SIG-M5 treated with dmso at 0.1 percent for 504 hours (cell line): Measurements from ENCODE around the gene SPACA4.
"Not testable (repeated sequence)": the region's sequence is repeated elsewhere in the genome, so short reads cannot be mapped to it uniquely, and the experiment has no call there.

Source experiments
- DNase-seq: peaks from one replicate; lab custom pipeline; 2025; ENCODE audit not compliant: unreplicated experiment; lab: John Stamatoyannopoulos, UW

Gene SPACA4, protein sequence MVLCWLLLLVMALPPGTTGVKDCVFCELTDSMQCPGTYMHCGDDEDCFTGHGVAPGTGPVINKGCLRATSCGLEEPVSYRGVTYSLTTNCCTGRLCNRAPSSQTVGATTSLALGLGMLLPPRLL

DNA sequence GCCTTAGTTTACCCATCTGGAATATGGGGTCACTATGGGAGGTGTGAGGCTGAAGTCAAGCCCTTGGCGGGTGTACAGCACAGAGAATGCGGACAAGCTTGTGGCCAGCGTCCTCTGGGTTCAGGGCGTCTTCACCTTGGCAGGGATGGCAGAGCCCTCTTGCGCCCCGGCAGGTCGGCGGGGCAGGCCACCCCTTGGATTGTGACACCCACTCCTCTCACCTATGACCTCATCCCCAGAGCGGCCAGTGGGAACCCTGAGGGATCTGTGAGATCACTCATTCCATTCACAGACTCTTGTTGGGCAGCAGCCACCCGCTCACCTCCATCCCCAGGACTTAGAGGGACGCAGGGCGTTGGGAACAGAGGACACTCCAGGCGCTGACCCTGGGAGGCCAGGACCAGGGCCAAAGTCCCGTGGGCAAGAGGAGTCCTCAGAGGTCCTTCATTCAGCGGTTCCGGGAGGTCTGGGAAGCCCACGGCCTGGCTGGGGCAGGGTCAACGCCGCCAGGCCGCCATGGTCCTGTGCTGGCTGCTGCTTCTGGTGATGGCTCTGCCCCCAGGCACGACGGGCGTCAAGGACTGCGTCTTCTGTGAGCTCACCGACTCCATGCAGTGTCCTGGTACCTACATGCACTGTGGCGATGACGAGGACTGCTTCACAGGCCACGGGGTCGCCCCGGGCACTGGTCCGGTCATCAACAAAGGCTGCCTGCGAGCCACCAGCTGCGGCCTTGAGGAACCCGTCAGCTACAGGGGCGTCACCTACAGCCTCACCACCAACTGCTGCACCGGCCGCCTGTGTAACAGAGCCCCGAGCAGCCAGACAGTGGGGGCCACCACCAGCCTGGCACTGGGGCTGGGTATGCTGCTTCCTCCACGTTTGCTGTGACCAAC lies at the start of gene SPACA4:
SPACA4 (plus strand) TSS at position 280 of the 896 bp plus-strand sequence; CDS start at position 517, 237 bp downstream.
- no peak for DNase-seq

DNA sequence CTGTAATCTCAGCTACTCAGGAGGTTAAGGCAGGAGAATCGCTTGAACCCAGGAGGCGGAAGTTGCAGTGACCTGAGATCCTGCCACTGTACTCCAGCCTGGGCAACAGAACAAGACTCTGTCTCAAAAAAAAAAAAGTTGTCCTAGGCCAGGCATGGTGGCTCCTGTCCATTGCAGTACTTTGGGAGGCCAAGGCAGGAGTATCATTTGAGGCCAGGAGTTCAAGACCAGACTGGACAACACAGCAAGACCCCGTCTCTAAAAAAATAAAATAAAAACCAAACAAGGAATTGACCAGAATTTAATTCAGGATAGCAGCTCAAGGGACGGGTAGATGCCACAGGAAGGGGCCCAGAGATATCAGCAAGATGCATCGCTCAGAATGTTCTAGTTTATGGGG lies 49.7 kb upstream of the SPACA4 start:
- no peak for DNase-seq

DNA sequence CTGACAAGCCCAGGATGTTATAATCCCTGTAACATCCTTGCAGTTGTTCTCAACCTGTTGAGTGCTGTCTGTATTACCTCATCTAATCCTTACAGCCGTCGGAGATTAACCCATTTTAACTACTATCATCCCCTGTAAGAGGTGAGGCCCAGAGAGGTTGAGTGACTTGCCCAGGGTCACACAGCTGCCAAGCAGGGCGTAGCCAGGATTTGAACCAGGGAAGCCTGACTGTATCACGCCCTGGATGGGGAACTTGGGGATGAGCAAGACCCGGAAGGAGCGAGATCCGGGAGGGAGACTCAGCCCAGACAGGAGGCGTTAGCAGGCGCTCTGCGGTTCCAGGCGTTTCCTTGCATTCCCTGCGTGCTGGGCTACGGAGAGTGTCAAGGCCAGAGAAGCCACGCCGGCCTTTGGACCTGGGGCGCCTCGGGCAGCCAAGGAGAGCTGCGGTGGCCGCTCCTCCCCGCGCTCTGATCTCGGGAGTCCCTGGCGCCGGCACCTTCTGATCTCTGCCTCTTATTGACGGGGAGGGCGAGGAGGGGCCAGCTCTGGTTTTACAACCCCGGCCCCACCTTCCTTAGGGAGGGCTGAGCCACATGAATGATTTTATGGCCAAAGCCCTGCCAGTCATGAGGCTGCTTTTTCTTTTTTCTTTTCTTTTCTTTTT lies 48.4 kb upstream of the SPACA4 start:
- DNase-seq: no peak

DNA sequence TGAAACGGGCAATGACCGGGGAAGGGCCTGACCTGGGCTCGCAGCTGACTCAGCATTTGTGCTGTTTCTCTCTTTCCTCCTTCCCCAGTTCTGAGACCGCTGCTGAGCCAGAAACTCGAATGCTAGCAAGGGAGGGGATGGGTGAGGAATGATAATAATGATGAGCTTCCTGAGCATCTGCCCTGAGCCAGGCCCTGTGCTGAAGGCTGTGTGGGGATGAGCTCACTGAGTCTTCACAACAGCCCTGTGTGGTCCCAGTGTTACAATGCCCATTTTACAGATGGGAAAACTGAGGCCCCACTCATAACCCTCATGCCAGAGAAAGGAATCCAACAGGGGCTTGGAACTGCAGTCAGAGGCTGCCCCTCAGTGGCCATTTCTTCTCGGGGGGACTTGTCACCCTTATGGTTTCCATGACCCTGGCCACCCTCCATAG lies 46.4 kb upstream of the SPACA4 start:
- no peak for DNase-seq

DNA sequence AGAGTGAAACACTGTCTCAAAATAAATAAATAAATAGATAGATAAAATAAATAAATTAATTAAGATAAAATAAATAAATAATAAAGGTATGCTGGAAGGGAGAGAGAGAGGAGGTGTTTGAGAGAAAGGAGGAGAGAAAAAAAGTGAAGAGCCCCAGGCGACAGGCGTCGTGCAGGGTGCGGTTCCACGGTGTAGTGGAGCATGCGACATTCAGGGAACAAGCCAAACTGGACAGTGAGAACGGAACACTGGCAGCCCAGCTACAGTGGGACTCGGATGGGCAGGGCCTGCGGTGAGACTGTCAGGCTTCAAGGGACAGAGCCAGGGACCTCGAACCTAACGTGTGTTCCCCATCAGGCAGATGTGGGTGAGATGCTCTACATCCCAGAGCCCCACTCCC lies 45.1 kb upstream of the SPACA4 start:
- no peak for DNase-seq

DNA sequence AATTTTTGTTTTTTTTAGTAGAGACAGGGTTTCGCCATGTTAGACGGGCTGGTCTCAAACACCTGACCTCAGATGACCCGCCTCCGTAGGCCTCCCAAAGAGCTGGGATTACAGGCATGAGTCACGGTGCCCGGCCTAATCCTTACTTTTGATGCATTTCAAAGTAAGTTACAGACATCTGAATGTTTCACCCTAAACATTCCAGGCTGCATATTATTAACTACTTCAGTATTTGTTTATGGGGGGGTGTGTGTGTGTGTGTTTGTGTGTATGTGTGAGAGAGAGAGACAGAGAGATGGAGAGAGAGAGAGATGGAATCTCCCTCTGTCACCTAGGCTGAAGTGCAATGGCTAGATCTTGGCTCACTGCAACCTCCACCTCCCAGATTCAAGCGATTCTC lies 41.5 kb upstream of the SPACA4 start:
- no peak for DNase-seq

DNA sequence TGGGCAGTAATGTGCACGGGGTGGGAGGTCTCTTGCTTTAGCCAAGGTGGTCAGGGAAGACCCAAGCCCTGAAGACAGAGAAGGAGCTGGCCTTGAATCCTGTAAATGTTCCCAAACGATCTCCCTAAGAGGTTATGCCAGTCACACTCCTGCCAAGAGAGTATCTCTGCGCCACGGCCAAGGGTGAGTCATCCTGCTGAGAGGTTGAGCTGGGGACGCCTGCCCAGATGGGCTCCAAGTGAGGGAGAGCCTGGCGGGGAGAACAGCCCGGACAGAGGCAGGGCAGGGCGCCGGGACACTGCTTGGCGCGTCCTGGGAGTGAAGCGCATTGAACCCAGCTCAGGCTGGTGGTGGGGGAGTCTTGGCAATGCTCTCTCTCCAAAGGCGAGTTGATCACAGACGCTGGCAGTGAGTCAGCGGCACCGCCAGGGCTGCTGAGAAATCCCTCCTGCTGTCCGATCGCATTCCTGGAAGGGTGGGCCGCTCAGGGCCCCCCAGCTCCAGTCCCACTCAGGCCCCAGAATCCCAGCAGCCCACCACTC lies 38.1 kb upstream of the SPACA4 start:
- peak; percentile 34 for DNase-seq

DNA sequence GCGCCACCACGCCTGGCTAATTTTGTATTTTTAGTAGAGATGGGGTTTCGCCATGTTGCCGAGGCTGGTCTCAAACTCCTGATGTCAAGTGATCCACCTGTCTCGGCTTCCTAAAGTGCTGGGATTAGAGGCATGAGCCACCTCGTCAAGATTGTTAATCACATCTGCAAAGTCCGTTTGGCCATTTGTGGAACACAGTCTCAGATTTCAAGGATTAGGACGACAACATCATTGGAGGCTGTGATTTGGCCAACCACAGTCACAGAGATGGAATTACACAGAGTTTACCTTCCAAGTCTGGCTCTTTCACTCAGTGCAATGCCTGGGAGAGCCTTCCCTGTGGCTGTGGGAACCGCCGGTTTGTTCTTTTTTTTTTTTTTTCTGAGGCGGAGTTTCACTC lies 36.7 kb upstream of the SPACA4 start:
- DNase-seq: no peak

DNA sequence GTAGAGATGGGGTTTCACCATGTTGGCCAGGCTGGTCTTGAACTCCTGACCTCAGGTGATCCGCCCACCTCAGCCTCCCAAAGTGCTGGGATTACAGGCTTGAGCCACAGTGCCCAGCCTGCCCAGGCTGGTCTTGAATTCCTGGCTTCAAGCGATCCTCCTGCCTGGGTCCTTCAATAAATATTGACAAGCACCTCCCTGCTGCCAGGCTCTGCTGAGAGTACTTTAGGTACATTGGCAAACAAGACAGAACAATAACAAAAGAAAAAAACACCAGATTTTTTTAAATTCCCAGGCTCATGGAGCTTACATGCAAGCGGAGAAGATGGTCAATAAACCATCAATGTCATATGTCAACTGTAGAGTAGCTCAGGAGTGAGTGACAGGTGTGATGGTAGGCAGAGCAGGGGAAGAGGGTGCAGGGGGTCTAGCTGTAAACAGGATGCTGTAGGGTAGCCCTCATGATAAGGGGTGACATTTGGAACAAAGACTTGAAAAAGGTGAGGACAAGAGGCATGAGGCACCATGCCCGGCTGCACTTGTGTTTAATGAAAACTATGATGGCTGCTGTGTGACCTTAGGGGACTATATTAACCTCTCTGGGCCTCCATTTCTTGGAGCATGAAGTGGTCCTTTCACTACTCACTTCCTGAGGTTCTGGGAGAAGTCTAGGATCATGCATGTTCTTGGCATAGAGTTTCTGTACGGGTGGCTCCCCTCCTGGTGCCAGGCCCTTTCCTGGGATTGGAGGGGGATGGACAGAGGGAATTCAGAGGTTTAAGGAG lies 35.0 kb upstream of the SPACA4 start:
- DNase-seq: no peak

DNA sequence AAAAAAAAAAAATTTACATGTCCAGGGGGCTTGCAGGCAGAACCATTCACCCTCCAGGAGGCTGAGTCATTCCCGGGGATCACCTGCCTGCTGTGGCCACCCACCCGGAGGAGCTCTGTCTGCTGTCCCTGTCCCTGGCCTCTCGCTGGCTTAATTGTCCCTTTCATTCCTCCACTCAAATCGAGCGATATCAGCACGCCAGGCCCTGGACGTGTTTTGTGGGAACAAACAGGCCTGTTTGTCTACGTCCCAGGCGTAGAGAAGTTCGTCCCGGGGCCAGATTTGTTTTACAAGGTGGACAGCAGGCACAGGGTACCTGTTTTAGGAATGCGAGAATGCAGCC lies 33.4 kb upstream of the SPACA4 start:
- DNase-seq: no peak

DNA sequence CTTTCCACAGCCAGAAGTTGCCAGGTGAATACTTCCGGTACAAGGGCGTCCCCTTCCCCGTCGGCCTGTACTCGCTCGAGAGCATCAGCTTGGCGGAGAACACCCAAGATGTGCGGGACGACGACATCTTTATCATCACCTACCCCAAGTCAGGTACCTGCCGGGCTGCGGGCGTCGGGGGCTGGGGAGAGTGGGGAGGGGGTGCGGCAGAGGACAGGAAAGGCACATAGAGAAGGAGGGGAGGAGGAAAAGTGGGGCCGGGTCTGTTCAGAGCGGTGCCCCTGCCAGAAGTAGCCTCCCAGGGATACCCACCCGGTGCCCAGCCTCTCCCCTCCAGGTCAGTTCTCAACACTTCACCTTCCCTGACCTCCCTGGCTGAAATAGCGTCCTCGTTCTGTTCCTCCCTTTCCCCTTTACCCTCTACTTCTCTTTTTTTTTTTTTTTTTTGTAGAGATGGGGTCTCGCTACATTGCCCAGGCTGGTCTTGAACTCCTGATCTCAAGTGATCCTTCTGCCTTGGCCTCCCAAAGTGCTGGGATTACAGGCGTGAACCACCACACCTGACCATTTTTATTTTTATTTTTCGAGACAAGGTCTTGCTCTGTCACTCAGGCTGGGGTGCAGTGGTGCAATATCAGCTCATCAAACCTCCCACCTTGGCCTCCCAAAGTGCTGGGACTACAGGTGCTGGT lies 30.5 kb upstream of the SPACA4 start:
- no peak for DNase-seq

DNA sequence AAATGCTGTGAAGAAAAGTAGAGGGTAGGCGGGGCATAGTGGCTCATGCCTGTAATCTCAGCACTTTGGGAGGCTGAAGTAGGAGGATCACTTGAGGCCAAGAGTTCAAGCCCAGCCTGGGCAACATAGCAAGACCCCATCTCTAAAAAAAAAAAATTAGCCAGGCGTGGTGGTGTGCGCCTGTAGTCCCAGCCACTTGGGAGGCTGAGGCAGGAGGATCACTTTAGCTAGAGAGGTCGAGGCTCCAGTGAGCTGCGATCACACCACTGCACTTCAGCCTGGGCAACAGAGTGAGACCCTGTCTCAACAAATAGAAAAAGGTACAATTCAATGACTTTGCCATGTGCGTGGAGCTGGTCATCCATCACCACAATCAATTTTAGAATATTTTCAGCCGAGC lies 28.6 kb upstream of the SPACA4 start:
- not testable (repeated sequence) for DNase-seq

DNA sequence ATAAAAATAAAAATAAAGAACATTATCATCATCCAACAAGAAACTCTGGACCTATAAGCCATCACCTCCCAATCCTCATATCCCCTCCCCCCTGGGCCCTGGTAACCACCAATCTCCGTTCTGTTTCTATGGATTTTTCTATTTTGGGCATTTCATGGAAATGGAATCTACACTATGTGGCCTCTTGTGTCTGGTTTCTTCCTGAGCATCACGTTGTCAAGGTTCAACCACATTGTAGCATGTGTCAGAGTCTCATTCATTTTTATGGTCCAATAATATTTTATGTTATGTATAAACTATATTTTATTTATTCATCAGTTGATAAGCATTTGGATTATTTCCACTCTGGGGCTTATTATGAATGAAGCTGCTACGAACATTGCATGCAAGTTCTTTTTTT lies 27.7 kb upstream of the SPACA4 start:
- DNase-seq: no peak

DNA sequence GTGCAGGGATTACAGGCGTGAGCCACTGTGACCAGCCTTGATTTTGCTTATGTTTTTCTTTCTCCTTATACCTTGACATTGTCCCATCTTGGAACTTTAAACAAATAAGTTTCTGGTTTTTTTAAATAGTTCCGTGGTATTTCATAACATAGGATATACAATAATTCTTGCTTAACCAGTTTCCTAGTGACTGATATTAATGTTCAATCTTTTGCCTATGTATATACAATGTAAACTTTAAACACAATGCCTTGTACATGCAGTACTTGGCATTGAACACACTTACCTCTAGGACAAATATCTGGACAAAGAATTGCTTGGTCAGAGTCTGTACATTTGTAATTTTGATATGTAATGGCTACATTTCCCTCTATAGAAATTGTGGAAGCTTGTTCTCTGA lies 24.4 kb upstream of the SPACA4 start:
- DNase-seq: peak; percentile 43

DNA sequence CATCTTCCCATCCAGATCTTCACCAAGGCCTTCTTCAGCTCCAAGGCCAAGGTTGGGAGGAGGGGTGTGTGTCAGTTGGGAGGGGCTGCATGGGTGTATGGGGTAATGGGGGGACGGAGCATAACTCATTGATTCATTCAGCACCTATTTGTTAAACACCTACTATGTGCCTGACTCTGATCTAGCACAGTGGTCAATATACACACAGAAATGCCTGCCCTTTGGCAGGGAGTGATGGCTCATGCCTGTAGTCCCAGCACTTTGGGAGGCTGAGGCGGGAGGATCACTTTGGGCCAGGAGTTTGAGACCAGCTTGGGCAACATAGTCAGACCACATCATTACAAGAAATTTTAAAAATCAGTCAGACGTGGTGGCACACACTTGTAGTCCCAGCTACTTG lies 19.2 kb upstream of the SPACA4 start:
- no peak for DNase-seq

DNA sequence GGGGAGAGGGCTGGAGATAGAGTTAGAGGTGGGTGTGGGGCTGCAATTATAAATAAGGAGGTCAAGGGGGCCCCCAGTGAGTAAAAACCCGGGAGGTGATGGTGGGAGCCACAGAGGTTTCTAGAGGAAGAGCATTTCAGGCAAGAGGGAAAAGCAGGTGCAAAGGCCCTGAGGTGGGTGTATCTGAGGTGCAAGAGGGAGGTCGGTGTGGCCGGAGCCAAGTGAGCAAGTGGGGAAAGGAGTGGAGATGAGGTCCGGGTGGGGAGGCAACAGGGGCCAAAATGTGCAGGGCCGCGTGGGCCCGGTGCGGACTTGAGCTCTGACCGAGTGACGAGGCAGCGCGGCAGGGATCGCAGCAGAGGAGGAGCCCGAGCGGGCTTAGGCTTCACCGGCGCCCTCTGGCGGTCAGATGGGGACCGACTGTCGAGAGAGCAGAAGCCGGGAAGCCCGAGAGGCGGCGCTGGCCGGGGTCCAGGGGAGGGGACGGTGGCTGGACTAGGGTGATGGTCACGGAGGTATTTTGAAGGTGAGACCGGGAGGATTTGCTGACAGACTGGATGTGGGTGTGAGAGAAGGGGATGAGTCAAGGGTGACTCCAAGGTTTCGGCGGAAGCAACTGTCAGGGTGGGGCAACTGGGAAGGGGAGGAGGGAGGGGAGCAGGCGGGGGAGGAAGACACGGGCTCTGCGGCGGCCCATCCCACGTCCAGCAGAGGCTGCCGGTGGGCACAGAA lies 17.7 kb upstream of the SPACA4 start:
- DNase-seq: peak; percentile 87

DNA sequence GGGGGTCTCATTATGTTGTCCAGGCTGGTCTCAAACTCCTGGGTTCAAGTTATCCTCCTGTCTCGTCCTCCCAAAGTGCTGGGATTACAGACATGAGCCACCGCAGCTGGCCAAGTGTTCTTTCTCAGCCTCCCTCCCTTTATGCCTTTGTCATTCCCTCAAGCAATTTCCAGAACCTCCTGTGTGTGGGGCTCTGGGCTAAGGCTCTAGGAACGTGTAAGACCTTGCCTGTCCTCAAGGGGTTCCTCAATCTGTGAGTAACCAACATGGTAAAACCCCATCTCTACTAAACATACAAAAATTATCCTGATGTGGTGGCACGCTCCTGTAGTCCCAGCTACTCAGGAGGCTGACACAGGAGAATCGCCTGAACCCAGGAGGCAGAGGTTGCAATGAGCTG lies 15.5 kb upstream of the SPACA4 start:
- DNase-seq: no peak

DNA sequence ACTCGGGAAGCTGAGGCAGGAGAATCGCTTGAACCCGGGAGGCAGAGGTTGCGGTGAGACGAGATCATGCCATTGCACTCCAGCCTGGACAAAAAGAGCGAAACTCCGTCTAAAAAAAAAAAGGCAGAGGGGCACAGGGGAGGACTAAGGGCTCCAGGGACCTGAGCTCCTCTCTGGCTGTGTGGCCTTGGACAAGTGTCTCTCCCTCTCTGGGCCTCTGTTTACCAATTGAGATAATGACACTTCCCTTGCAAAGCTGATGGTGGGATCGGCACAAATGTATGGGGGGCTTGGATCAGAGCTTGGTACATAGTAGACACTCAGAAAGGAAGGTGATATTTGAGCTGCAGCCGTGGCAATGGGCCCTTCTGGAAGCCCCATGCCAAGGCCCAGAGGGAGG lies 11.4 kb upstream of the SPACA4 start:
- no peak for DNase-seq

DNA sequence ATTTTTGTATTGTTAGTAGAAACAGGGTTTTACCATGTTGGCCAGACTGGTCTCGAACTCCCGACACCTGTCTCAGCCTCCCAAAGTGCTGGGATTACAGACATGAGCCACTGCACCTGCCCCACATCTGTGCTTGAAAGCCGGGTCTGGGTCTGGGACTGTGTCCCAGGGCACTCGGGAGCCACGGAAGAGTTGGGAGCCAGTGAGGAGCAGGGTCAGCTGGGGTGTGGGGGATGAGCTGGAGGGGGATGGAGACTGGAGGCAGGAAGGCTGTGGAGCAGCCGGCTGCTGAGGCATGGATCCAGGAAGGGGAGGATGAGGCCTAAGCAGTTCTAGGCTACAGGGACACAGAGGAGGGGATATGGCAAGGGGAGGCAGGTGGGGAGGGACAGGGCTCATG lies 10.7 kb upstream of the SPACA4 start:
- DNase-seq: no peak

DNA sequence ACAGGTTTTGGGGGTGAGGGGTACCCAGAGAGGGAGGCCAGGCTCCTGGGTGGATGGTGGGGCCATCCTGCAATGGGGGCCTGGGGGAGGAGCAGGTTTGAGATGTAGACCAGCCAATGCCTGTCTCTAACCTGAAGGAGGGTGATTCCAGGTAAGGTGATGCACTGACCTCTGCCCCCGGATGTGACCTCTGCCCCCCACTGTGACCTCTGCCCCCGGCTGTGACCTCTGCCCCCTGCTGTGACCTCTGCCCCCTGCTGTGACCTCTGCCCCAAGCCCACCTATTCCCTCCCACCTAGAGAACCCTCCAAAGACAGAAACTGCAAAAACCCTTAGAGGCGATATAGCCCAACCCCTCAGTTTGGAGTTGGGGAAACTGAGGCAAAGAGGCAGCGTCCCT lies 10.3 kb upstream of the SPACA4 start:
- no peak for DNase-seq
